Posterior cingulate gyrus (tissue), 11 donors: Measurements from ENCODE around the gene C1QTNF3.
"Not testable (repeated sequence)": the region's sequence is repeated elsewhere in the genome, so short reads cannot be mapped to it uniquely, and the experiment has no call there.

Experiments used
- DNase-seq, 10 donors: peaks; one replicate each; pipeline versions ENCODE4 v3.0.0 to v3.0.0-alpha.2; 2020 to 2021; ENCODE audit warnings: mixed read lengths in 3 of 10
- intact Hi-C: fragments of 100-400 bp; cut with DNase I; formaldehyde crosslinking; loops from one replicate; pipeline ENCODE4 v1.15.1; 2023

C1QTNF3 gene

DNA sequence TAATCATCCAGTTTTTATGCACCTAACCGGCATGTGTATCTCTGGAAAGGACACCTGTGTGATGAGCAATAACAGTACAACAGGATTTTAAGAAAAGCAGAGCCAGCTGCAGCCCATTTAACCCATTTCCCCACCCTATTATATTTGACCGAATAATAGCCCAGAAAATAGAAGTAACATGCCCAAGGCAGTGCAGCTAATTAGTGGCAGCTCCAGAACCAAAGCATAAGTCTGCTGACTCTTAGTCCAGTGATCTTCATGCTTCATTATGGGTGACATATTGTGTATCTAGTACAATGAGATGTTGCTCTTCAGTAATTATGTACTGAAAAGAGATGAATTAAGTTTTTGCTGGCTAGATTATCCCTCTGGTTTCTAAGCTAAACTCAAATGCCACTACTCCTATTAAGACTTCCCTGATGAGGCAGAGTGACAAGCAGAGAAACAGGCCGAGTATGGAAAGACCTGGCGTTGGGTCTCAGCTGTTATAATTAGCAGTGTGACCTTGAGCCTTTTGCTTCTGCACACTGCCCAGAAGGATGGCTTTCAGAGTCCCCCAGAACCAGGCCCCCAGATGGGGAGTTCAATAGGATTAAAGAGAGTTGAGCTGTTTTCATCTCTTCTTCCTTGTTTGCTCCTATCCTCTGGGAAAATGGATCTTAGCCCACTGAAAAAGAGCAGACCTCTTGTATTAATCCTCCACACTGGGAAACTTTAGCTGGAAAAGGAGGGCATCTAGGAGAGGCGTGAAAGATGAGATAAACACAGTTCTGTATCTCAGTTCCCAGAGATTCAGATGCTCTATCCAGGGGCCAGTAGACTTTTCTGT lies 10.8 kb upstream of the C1QTNF3 start:
- no peak for DNase-seq
- intact Hi-C loops, result no loop called here

GRCh38 chr5:34053133-34053532 lies 10.1 kb upstream of the C1QTNF3 start:
- DNase-seq, result no peak

GRCh38 chr5:34051374-34051980 lies 8.5 kb upstream of the C1QTNF3 start:
- intact Hi-C loops, result no loop called here
- no peak for DNase-seq

More at GRCh38 chr5:34053133-34053532, 10.1 kb upstream of the C1QTNF3 start:
- intact Hi-C loops, result no loop called here

DNA sequence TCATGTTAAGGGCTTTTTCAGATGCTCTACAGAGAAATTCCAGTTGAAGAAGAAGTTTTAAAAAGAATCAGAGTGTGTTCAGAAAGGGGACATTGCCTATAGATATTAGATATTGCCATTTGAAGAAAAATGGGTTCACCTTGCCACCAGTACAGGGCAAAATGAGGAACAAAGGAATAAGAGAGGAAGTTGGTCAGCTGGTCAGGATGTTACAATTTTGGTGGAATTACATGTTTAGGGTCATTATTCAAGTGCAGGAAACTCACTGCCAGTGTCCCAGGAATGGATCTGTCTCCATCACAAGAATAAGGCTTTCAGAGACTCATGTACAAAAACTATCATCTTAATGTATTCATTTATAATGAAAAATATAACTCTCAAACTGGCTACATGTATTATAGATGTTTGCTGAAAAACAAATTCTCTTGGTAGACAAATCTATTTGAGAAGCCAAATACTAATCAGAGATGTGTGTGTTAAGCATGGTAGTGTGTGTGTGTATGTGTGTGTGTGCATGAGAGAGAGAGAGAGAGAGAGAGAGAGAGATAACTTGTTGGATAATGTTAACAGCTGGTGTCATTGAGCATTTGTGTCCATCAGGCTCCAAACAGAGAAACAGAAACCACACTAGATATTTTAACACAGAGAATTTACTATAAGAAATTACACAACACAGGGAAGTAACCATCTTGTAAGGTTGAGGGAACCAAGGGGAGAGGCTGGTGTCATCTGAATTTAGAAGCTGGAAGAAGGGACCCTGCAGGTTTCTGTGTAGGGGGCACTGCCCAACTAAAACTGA lies 5.0 kb upstream of the C1QTNF3 start:
- intact Hi-C loops, result no loop called here

DNA sequence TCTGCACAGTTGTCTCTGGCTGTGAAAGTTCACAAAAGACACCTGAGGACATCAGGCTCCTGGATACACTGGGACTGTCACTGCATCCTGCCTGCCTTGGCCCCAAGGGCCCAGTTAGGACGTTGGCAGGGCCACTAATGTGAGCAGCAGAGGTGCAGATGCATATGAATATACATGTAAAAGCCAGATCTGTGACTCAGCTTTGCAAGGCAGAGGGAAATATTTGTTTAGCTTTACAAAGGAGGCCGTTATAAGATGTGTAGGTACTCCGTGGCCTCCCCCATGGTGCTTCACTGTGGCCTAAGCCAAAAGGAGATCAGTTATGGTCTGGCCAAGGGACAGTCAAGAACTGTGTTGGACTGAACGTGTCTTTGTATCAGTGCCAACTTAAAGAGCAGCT lies 4.1 kb upstream of the C1QTNF3 start:
- DNase-seq, result no peak
- intact Hi-C loops, result no loop called here

More for the DNA sequence above, 5.0 kb upstream of the C1QTNF3 start:
- no peak for DNase-seq

DNA sequence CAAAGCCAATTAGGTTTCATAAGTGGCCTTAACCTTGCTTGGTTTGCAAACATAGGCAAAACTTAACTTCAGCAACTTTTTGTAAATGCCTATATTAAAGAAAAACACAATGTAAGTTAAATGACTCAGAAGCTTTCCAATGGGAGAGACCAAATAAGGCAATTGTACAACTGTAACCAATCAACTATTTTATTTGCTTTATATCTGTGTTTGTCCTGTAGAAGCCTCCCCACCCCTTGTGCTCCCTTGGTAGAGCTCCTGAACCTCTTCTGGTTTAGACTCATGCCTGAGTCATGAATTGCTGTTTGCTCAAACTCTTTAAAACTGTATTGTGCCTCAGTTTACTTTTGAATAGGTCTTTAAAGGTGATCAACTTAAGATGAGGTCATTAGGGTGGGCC lies 3.0 kb upstream of the C1QTNF3 start:
- no peak for DNase-seq
- intact Hi-C loops, result no loop called here

- intact Hi-C loops, result no loop called here
- no peak for DNase-seq
Observed at GRCh38 chr5:34045023-34045422, 2.0 kb upstream of the C1QTNF3 start.

- intact Hi-C loops, result no loop called here
- peak in 3 of 10 donors; percentile 16 to 29 (median 25) for DNase-seq
Observed at GRCh38 chr5:34042321-34042720, 692 bp downstream of the C1QTNF3 start.

- intact Hi-C loops, result no loop called here
- DNase-seq, result no peak
Observed at GRCh38 chr5:34041247-34041972, 1.6 kb downstream of the C1QTNF3 start.

DNA sequence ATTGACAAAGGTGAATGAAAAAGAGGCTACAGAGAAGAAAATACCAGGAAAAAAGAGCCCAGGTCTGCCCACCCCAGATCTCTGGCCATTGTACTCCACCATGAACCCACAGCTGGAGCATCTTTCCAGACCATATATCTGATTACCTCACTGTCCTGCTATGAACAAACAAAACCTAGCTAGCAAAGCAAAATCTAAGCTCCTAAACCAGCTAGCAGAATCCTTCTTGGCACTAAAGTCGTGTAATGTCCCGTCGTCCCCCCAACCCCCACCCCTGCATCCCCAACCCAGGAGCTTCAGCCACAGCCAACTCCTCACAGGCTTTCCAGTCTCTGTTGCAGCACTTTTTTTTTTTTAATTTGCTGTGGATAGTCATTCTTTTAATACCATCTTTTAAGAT lies 2.5 kb downstream of the C1QTNF3 start:
- no peak for DNase-seq
- intact Hi-C loops, result no loop called here

GRCh38 chr5:34039398-34040157 lies 3.4 kb downstream of the C1QTNF3 start:
- DNase-seq, result no peak
- intact Hi-C loops, result no loop called here

- no peak for DNase-seq
- intact Hi-C loops, result no loop called here
Observed at GRCh38 chr5:34038838-34039237, 4.2 kb downstream of the C1QTNF3 start.

GRCh38 chr5:34038390-34038789 lies 4.6 kb downstream of the C1QTNF3 start:
- DNase-seq, result no peak
- intact Hi-C loops, result no loop called here

- intact Hi-C loops, result no loop called here
- no peak for DNase-seq
Observed at GRCh38 chr5:34037726-34038125, 5.3 kb downstream of the C1QTNF3 start.

GRCh38 chr5:34035756-34036155 lies 7.3 kb downstream of the C1QTNF3 start:
- DNase-seq, result no peak
- intact Hi-C loops, result no loop called here

GRCh38 chr5:34034534-34035327 lies 8.3 kb downstream of the C1QTNF3 start:
- DNase-seq, result no peak
- intact Hi-C loops, result no loop called here

DNA sequence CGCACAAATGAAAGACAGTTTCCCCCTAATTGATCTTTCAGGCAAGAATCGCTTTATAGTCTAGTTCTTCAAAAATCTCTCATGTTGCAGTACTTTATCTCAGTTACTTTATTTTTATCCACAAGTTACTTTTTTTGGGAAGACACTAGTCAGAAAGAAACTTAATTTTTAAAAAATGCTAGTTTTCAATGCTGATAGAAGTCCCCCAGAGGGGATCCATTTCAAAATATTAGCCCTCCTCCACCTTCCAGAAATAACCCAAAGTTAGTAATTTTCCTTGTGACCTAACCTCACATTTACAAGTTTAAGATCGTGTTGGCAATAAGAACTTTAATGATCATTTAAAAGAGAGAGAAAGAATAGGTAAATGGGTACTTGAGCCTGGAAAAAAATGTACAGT lies 11.0 kb downstream of the C1QTNF3 start:
- intact Hi-C loops, result no loop called here
- DNase-seq, result no peak

- intact Hi-C loops, result no loop called here
- no peak for DNase-seq
Observed at GRCh38 chr5:34031117-34031516, 11.9 kb downstream of the C1QTNF3 start.

DNA sequence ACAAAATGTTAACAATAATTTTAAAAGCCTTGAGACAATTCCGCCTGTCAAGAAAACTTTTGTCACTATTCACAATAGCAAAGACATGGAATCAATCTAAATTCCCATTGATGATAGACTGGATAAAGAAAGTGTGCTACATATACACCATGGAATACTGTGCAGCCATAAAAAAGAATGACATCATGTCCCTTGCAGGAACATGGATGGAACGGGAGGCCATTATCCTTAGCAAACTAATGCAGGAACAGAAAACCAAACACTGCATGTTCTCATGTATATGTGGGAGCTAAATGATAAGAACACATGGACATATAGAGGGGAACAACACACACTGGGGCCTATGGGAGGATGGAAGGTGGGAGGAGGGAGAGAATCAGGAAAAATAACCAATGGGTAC lies 12.4 kb downstream of the C1QTNF3 start:
- DNase-seq, intact Hi-C loops: not testable (repeated sequence)
